HL-60 (cell line): Measurements from ENCODE around the gene AFDN.

Experiments
- DNase-seq, 2 experiments: peaks; one replicate each; pipeline ENCODE4 v3.0.0-alpha.2; 2010 to 2020; ENCODE audit warnings: low read depth in 1 of 2, low spot score in 1 of 2
- H3K27ac ChIP-seq: fragments of 250-450 bp; sonication (Bioruptor Pico); replicated peaks from 2 replicates; pipeline ENCODE4 v1.5.1; 2020; ENCODE audit warnings: mild to moderate bottlenecking, moderate library complexity
- H3K27me3 ChIP-seq: fragments of 250-450 bp; sonication (Bioruptor Pico); 2 replicates; pipeline ENCODE4 v1.5.1; 2021; ENCODE audit warnings: mild to moderate bottlenecking, moderate library complexity; ENCODE audit not compliant: insufficient read depth, poor library complexity, severe bottlenecking
- H3K4me3 ChIP-seq: replicated peaks from 2 replicates; pipeline ENCODE4 v1.5.1; 2011; ENCODE audit warnings: mild to moderate bottlenecking, control low read depth, low read length; ENCODE audit not compliant: insufficient read depth
- CTCF ChIP-seq: IDR thresholded peaks from one replicate; pipeline ENCODE4 v1.5.1; 2011; ENCODE audit warnings: low read length, control low read depth, inconsistent platforms; ENCODE audit not compliant: insufficient read depth
- GABPA ChIP-seq: IDR thresholded peaks from 2 replicates; pipeline ENCODE4 v1.6.1; 2012; ENCODE audit warnings: low read depth
- POLR2AphosphoS5 ChIP-seq: IDR thresholded peaks from 2 replicates; pipeline ENCODE4 v1.6.1; 2012; ENCODE audit warnings: low read depth
- REST ChIP-seq: IDR thresholded peaks from 2 replicates; pipeline ENCODE4 v1.6.1; 2012; ENCODE audit warnings: low read depth; ENCODE audit not compliant: insufficient replicate concordance
- SPI1 ChIP-seq: IDR thresholded peaks from 2 replicates; pipeline ENCODE4 v1.6.1; 2012; ENCODE audit warnings: low read depth, mild to moderate bottlenecking, borderline replicate concordance

AFDN gene

GRCh38 chr6:167956983-167957492 lies 130.3 kb downstream of the AFDN start:
- TF ChIP-seq SPI1 (no peak), REST (no peak), GABPA (no peak), POLR2AphosphoS5 (no peak), CTCF (no peak)
- peaks cover 6% of the 10 kb centered on the region for H3K27me3 ChIP-seq
- no peak overlapping the region for H3K27ac ChIP-seq
- no peak for DNase-seq
- H3K4me3 ChIP-seq = no peak overlapping the region

- Histone ChIP-seq H3K27ac (no peak overlapping the region), H3K27me3 (peaks cover 6% of the 10 kb centered on the region), H3K4me3 (no peak overlapping the region)
- TF ChIP-seq REST = no peak
- no peak for TF ChIP-seq SPI1
- TF ChIP-seq GABPA = no peak
- TF ChIP-seq POLR2AphosphoS5 = no peak
- no peak for TF ChIP-seq CTCF
- no peak for DNase-seq
These were observed 130.9 kb downstream of the AFDN start for GRCh38 chr6:167957626-167958025.

- peaks cover 6% of the 10 kb centered on the region for H3K27me3 ChIP-seq
- H3K4me3 ChIP-seq = no peak overlapping the region
- H3K27ac ChIP-seq = no peak overlapping the region
- no peak for TF ChIP-seq CTCF
- TF ChIP-seq REST = no peak
- TF ChIP-seq GABPA = no peak
- TF ChIP-seq POLR2AphosphoS5 = no peak
- TF ChIP-seq SPI1 = no peak
- DNase-seq = no peak
These were observed 133.9 kb downstream of the AFDN start for GRCh38 chr6:167960579-167960978.
